Measurements from ENCODE around the gene MAEA.

The MAEA gene

GRCh38 chr4:1380368-1381151 lies 90.9 kb downstream of the MAEA start:
- DNase-seq (ENCODE audit: low read depth) = no peak

GRCh38 chr4:1381181-1381621 lies 91.5 kb downstream of the MAEA start:
- DNase-seq (ENCODE audit: low read depth) = no peak

- no peak for DNase-seq (ENCODE audit: low read depth)
Observed at GRCh38 chr4:1381944-1382541, 92.4 kb downstream of the MAEA start.

GRCh38 chr4:1382776-1383727 lies 93.4 kb downstream of the MAEA start:
- no peak for DNase-seq (ENCODE audit: low read depth)

GRCh38 chr4:1383728-1384591 lies 94.3 kb downstream of the MAEA start:
- no peak for DNase-seq (ENCODE audit: low read depth)

- DNase-seq (ENCODE audit: low read depth) = no peak
Observed at GRCh38 chr4:1384675-1385372, 95.1 kb downstream of the MAEA start.

- DNase-seq (ENCODE audit: low read depth) = no peak
Observed at GRCh38 chr4:1385373-1386340, 96.0 kb downstream of the MAEA start.

All from stimulated activated CD8-positive, alpha-beta memory T cell treated with anti-CD3 and anti-CD28 coated beads, Interleukin-15, amount 100 ng/mL, for 1 hour (primary cell).